NCI-H2107 treated with DMSO at 0.1 percent for 48 hours (cell line): ENCODE results near the gene TOX2.

ENCODE experiments used
- DNase-seq: peaks from one replicate; lab custom pipeline; 2025; ENCODE audit not compliant: unreplicated experiment; lab: John Stamatoyannopoulos, UW

The TOX2 gene

GRCh38 chr20:43974695-43975094, 60.0 kb downstream of the TOX2 start:
- DNase-seq: no peak

GRCh38 chr20:43975096-43975768, 60.6 kb downstream of the TOX2 start:
- no peak for DNase-seq

- DNase-seq: no peak
Observed at GRCh38 chr20:43976547-43976946, 61.9 kb downstream of the TOX2 start.

- no peak for DNase-seq
Observed at GRCh38 chr20:43977252-43977651, 62.6 kb downstream of the TOX2 start.

GRCh38 chr20:43977962-43978361, 63.3 kb downstream of the TOX2 start:
- no peak for DNase-seq

GRCh38 chr20:43979576-43980105, 65.0 kb downstream of the TOX2 start:
- DNase-seq: no peak

GRCh38 chr20:43981540-43981939, 66.9 kb downstream of the TOX2 start:
- DNase-seq: no peak

GRCh38 chr20:43982016-43982415, 67.4 kb downstream of the TOX2 start:
- no peak for DNase-seq

- no peak for DNase-seq
Observed at GRCh38 chr20:43982886-43983285, 68.2 kb downstream of the TOX2 start.

GRCh38 chr20:43983359-43983758, 68.7 kb downstream of the TOX2 start:
- no peak for DNase-seq

GRCh38 chr20:43983904-43984361, 69.3 kb downstream of the TOX2 start:
- no peak for DNase-seq

GRCh38 chr20:43984587-43984986, 69.9 kb downstream of the TOX2 start:
- DNase-seq: no peak

- no peak for DNase-seq
Observed at GRCh38 chr20:43985121-43985520, 70.5 kb downstream of the TOX2 start.

GRCh38 chr20:43985608-43986316, 71.1 kb downstream of the TOX2 start:
- DNase-seq: no peak

- no peak for DNase-seq
Observed at GRCh38 chr20:43987018-43987417, 72.4 kb downstream of the TOX2 start.

GRCh38 chr20:43987531-43987930, 72.9 kb downstream of the TOX2 start:
- DNase-seq: no peak

- DNase-seq: no peak
Observed at GRCh38 chr20:43988451-43988850, 73.8 kb downstream of the TOX2 start.

GRCh38 chr20:43988867-43989266, 74.2 kb downstream of the TOX2 start:
- DNase-seq: no peak

GRCh38 chr20:43991261-43991660, 76.6 kb downstream of the TOX2 start:
- DNase-seq: no peak

GRCh38 chr20:43991982-43992381, 77.3 kb downstream of the TOX2 start:
- no peak for DNase-seq

GRCh38 chr20:43992885-43993284, 78.2 kb downstream of the TOX2 start:
- no peak for DNase-seq

- DNase-seq: no peak
Observed at GRCh38 chr20:43993560-43993959, 78.9 kb downstream of the TOX2 start.
